GM21619 (cell line): ENCODE results near the gene CLCN1.
"Not testable (repeated sequence)": the region's sequence is repeated elsewhere in the genome, so short reads cannot be mapped to it uniquely, and the experiment has no call there.

Source experiments
- ATAC-seq: cut with Tn5 transposase; IDR thresholded peaks from one replicate; pipeline ENCODE4 v1.9.1; 2021; ENCODE audit not compliant: unreplicated experiment

The CLCN1 gene

GRCh38 chr7:143383642-143383957 is 67.7 kb downstream of the CLCN1 start:
- ATAC-seq: no peak

GRCh38 chr7:143384148-143384547 is 68.2 kb downstream of the CLCN1 start:
- ATAC-seq: no peak

GRCh38 chr7:143384661-143385631 is 69.0 kb downstream of the CLCN1 start:
- ATAC-seq: no peak

- ATAC-seq: no peak
These were observed 70.2 kb downstream of the CLCN1 start for GRCh38 chr7:143385891-143386781.

- ATAC-seq: no peak
These were observed 71.5 kb downstream of the CLCN1 start for GRCh38 chr7:143387156-143387975.

GRCh38 chr7:143388051-143388450 is 72.1 kb downstream of the CLCN1 start:
- no peak for ATAC-seq

GRCh38 chr7:143388491-143389101 is 72.7 kb downstream of the CLCN1 start:
- no peak for ATAC-seq

- ATAC-seq: no peak
These were observed 73.6 kb downstream of the CLCN1 start for GRCh38 chr7:143389316-143390103.

GRCh38 chr7:143390104-143390772 is 74.3 kb downstream of the CLCN1 start:
- ATAC-seq: no peak

- ATAC-seq: no peak
These were observed 74.9 kb downstream of the CLCN1 start for GRCh38 chr7:143390773-143391317.

- no peak for ATAC-seq
These were observed 75.8 kb downstream of the CLCN1 start for GRCh38 chr7:143391462-143392404.

- not testable (repeated sequence) for ATAC-seq
These were observed 76.5 kb downstream of the CLCN1 start for GRCh38 chr7:143392427-143392826.

GRCh38 chr7:143392875-143393266 is 77.0 kb downstream of the CLCN1 start:
- no peak for ATAC-seq

- no peak for ATAC-seq
These were observed 77.5 kb downstream of the CLCN1 start for GRCh38 chr7:143393267-143394041.

- ATAC-seq: no peak
These were observed 78.2 kb downstream of the CLCN1 start for GRCh38 chr7:143394068-143394467.

GRCh38 chr7:143394777-143395176 is 78.9 kb downstream of the CLCN1 start:
- no peak for ATAC-seq
